ENCODE data around the gene MOB1A.
"Not testable (repeated sequence)": the region's sequence is repeated elsewhere in the genome, so short reads cannot be mapped to it uniquely, and the experiment has no call there.

Gene MOB1A

GRCh38 chr2:74178211-74179062, at the start of gene MOB1A:
Gene MOB1A, minus strand, starts transcription at chr2:74178879. Its CDS starts 205 bp downstream, at chr2:74178674.
- DNase-seq (ENCODE audit: low read depth): peak; percentile 99

GRCh38 chr2:74227646-74228045, 49.0 kb upstream of the MOB1A start:
- DNase-seq (ENCODE audit: low read depth): no peak

- DNase-seq (ENCODE audit: low read depth): no peak
These were observed 48.1 kb upstream of the MOB1A start for GRCh38 chr2:74226648-74227213.

- DNase-seq (ENCODE audit: low read depth): no peak
These were observed 47.2 kb upstream of the MOB1A start for GRCh38 chr2:74225698-74226459.

- DNase-seq (ENCODE audit: low read depth): peak; percentile 50
These were observed 45.5 kb upstream of the MOB1A start for GRCh38 chr2:74223941-74224770.

GRCh38 chr2:74222300-74222650, 43.6 kb upstream of the MOB1A start:
- DNase-seq (ENCODE audit: low read depth): no peak

GRCh38 chr2:74221604-74222299, 43.1 kb upstream of the MOB1A start:
- no peak for DNase-seq (ENCODE audit: low read depth)

- no peak for DNase-seq (ENCODE audit: low read depth)
These were observed 42.4 kb upstream of the MOB1A start for GRCh38 chr2:74221091-74221490.

GRCh38 chr2:74219846-74220486, 41.3 kb upstream of the MOB1A start:
- DNase-seq (ENCODE audit: low read depth): no peak

- no peak for DNase-seq (ENCODE audit: low read depth)
These were observed 38.0 kb upstream of the MOB1A start for GRCh38 chr2:74216642-74217041.

GRCh38 chr2:74215771-74216170, 37.1 kb upstream of the MOB1A start:
- not testable (repeated sequence) for DNase-seq (ENCODE audit: low read depth)

GRCh38 chr2:74212702-74213410, 34.2 kb upstream of the MOB1A start:
- DNase-seq (ENCODE audit: low read depth): no peak

GRCh38 chr2:74206180-74206688, 27.6 kb upstream of the MOB1A start:
- DNase-seq (ENCODE audit: low read depth): peak; percentile 63

GRCh38 chr2:74205596-74205995, 26.9 kb upstream of the MOB1A start:
- DNase-seq (ENCODE audit: low read depth): no peak

- no peak for DNase-seq (ENCODE audit: low read depth)
These were observed 26.4 kb upstream of the MOB1A start for GRCh38 chr2:74205113-74205512.

GRCh38 chr2:74204436-74204835, 25.8 kb upstream of the MOB1A start:
- no peak for DNase-seq (ENCODE audit: low read depth)

GRCh38 chr2:74201596-74201995, 22.9 kb upstream of the MOB1A start:
- peak; percentile 88 for DNase-seq (ENCODE audit: low read depth)

GRCh38 chr2:74201196-74201595, 22.5 kb upstream of the MOB1A start:
- no peak for DNase-seq (ENCODE audit: low read depth)

- peak; percentile 27 for DNase-seq (ENCODE audit: low read depth)
These were observed 21.2 kb upstream of the MOB1A start for GRCh38 chr2:74199871-74200305.

GRCh38 chr2:74199275-74199701, 20.6 kb upstream of the MOB1A start:
- DNase-seq (ENCODE audit: low read depth): no peak
